IMR-90 (cell line): ENCODE data around the gene DPF3. TPM values are rescaled to one million over a fixed set of nuclear protein-coding genes. Genes with fewer than 3 reads are reported as not detected.

ENCODE experiments used
- ATAC-seq: fragments of 200-7000 bp; cut with Tn5 transposase; 2 replicates; pipeline ENCODE4 v1.9.1; 2020; ENCODE audit warnings: low read depth, mild to moderate bottlenecking, moderate library complexity
- BruUV-seq: library from RNA; stranded (reverse); fragments of 400-500 nt; replicated peaks from 2 replicates; lab custom pipeline; 2021; lab: Mats Ljungman, UMichigan
- CTCF ChIA-PET: fragments of 300-600 bp; formaldehyde crosslinking; extraction: SDS; loops from one replicate; lab custom pipeline; 2021; ENCODE audit warnings: antibody characterized with exemption; lab: Yijun Ruan, JAX
- POLR2A ChIA-PET: fragments of 300-600 bp; sonication (Branson Sonifier 250); formaldehyde crosslinking; loops from one replicate; lab custom pipeline; 2022; ENCODE audit warnings: antibody characterized with exemption; ENCODE audit not compliant: unreplicated experiment; lab: Charles Lee
- DNase-seq: peaks from one replicate; pipeline ENCODE4 v3.0.0; 2013
- H2AFZ ChIP-seq: replicated peaks from 2 replicates; pipeline ENCODE3; 2013; ENCODE audit warnings: low read length, mild to moderate bottlenecking; ENCODE audit not compliant: poor library complexity
- H2AK5ac ChIP-seq: 2 replicates; pipeline ENCODE4 v1.6.1; 2013; ENCODE audit warnings: low read depth, low read length, inconsistent platforms
- H2AK9ac ChIP-seq: replicated peaks from 2 replicates; pipeline ENCODE3; 2013; ENCODE audit warnings: mild to moderate bottlenecking, low read depth, low read length, moderate library complexity; ENCODE audit not compliant: poor library complexity
- H2BK120ac ChIP-seq: 2 replicates; pipeline ENCODE4 v1.6.1; 2013; ENCODE audit warnings: low read depth, low read length, inconsistent platforms
- H2BK15ac ChIP-seq: 3 replicates; pipeline ENCODE4 v1.6.1; 2013; ENCODE audit warnings: low read depth, low read length, inconsistent platforms
- H2BK20ac ChIP-seq: 2 replicates; pipeline ENCODE4 v1.6.1; 2013; ENCODE audit warnings: low read depth, mild to moderate bottlenecking, inconsistent platforms, low read length, moderate library complexity
- H2BK5ac ChIP-seq: 2 replicates; pipeline ENCODE4 v1.6.1; 2013; ENCODE audit warnings: mild to moderate bottlenecking, low read depth, low read length, inconsistent platforms; ENCODE audit not compliant: poor library complexity, severe bottlenecking
- H3K14ac ChIP-seq: replicated peaks from 2 replicates; pipeline ENCODE4 v1.6.1; 2013; ENCODE audit warnings: low read depth, low read length, inconsistent platforms
- H3K18ac ChIP-seq: 2 replicates; pipeline ENCODE4 v1.6.1; 2013; ENCODE audit warnings: low read depth, low read length, control low read depth
- H3K23ac ChIP-seq: 2 replicates; pipeline ENCODE4 v1.6.1; 2013; ENCODE audit warnings: low read depth, low read length, inconsistent platforms
- H3K27ac ChIP-seq: 2 replicates; pipeline ENCODE4 v1.5.1; 2013; ENCODE audit warnings: mild to moderate bottlenecking, control low read depth, low read length; ENCODE audit not compliant: insufficient read depth
- H3K27me3 ChIP-seq: 2 replicates; pipeline ENCODE4 v1.6.1; 2013; ENCODE audit warnings: low read length; ENCODE audit not compliant: control insufficient read depth, insufficient read depth
- H3K36me3 ChIP-seq: 2 replicates; pipeline ENCODE4 v1.6.1; 2013; ENCODE audit warnings: low read length, mixed read lengths; ENCODE audit not compliant: control insufficient read depth, insufficient read depth
- H3K4ac ChIP-seq: 2 replicates; pipeline ENCODE4 v1.6.1; 2013; ENCODE audit warnings: low read depth, low read length, inconsistent platforms
- H3K4me1 ChIP-seq: 2 replicates; pipeline ENCODE4 v1.6.1; 2013; ENCODE audit warnings: low read length, mixed read lengths; ENCODE audit not compliant: control insufficient read depth, insufficient read depth
- H3K4me2 ChIP-seq: 2 replicates; pipeline ENCODE4 v1.6.1; 2013; ENCODE audit warnings: low read depth, mild to moderate bottlenecking, control low read depth, low read length, moderate library complexity
- H3K4me3 ChIP-seq: 2 replicates; pipeline ENCODE4 v1.5.1; 2013; ENCODE audit warnings: low read depth, mild to moderate bottlenecking, control low read depth, low read length, moderate library complexity; ENCODE audit not compliant: insufficient read depth
- H3K56ac ChIP-seq: 2 replicates; pipeline ENCODE4 v1.6.1; 2013; ENCODE audit warnings: low read length, inconsistent platforms; ENCODE audit not compliant: insufficient read depth; ENCODE audit errors: extremely low read depth
- H3K79me1 ChIP-seq, 2 experiments: 2 replicates each; pipeline ENCODE4 v1.6.1; 2013; ENCODE audit warnings: low read length in 2 of 2, inconsistent platforms in 1 of 2, low read depth in 1 of 2
- H3K9ac ChIP-seq: 2 replicates; pipeline ENCODE4 v1.6.1; 2013; ENCODE audit warnings: low read depth, low read length, control low read depth
- H3K9me1 ChIP-seq: 2 replicates; pipeline ENCODE4 v1.6.1; 2013; ENCODE audit warnings: low read length, inconsistent platforms; ENCODE audit not compliant: insufficient read depth
- H3K9me3 ChIP-seq: 2 replicates; pipeline ENCODE4 v1.6.1; 2013; ENCODE audit warnings: low read length; ENCODE audit not compliant: control insufficient read depth, insufficient read depth
- H4K20me1 ChIP-seq: 2 replicates; pipeline ENCODE4 v1.6.1; 2013; ENCODE audit warnings: low read length, inconsistent platforms; ENCODE audit not compliant: insufficient read depth
- H4K5ac ChIP-seq: 2 replicates; pipeline ENCODE4 v1.6.1; 2013; ENCODE audit warnings: mild to moderate bottlenecking, low read depth, low read length, control low read depth
- H4K8ac ChIP-seq, 2 experiments: 2 replicates each; pipeline ENCODE4 v1.6.1; 2013; ENCODE audit warnings: low read depth in 2 of 2, low read length in 2 of 2, control low read depth in 1 of 2, inconsistent platforms in 1 of 2
- H4K91ac ChIP-seq: 2 replicates; pipeline ENCODE4 v1.6.1; 2013; ENCODE audit warnings: low read depth, low read length, inconsistent platforms; ENCODE audit not compliant: insufficient read depth
- CHD1 ChIP-seq: IDR thresholded peaks from 2 replicates; pipeline ENCODE4 v1.6.1; 2012; ENCODE audit warnings: low read depth, low read length, improper control_type of control experiment
- FOS ChIP-seq: fragments of 150-350 bp; IDR thresholded peaks from 2 replicates; pipeline ENCODE4 v1.6.1; 2016; ENCODE audit warnings: low read depth, low read length
- MAFK ChIP-seq: IDR thresholded peaks from 2 replicates; pipeline ENCODE4 v1.6.1; 2012; ENCODE audit warnings: low read depth, low read length, improper control_type of control experiment
- MAZ ChIP-seq: IDR thresholded peaks from 2 replicates; pipeline ENCODE4 v1.6.1; 2012; ENCODE audit warnings: low read depth, mild to moderate bottlenecking, low read length, improper control_type of control experiment, moderate library complexity, borderline replicate concordance
- WGBS, 2 experiments: methylation state at CpG; one replicate each; pipeline versions ENCODE4 v1.1.5 to v1.1.7; 2013; ENCODE audit warnings: missing lambda C conversion rate in 2 of 2; ENCODE audit not compliant: insufficient read length in 1 of 2; ENCODE audit errors: extremely low coverage in 2 of 2; 5-methylcytosine and 5-hydroxymethylcytosine counted together
- dilution Hi-C: fragments of 300-500 bp; cut with HindIII; formaldehyde crosslinking; loops from one replicate; pipeline ENCODE4 v1.14.3; 2018; ENCODE audit warnings: low sequenced_read_pairs; ENCODE audit not compliant: unreplicated experiment
- in situ Hi-C: fragments of 300-500 bp; cut with MboI; formaldehyde crosslinking; loops from 3 replicates; pipeline ENCODE4 v1.14.3; 2019; ENCODE audit warnings: low sequenced_read_pairs, inconsistent platforms, mixed read lengths
- intact Hi-C: fragments of 100-400 bp; cut with micrococcal nuclease; formaldehyde crosslinking; loops from 2 replicates; pipeline ENCODE4 v1.10.0; 2022
- polyA plus RNA-seq, 3 experiments: library from polyadenylated mRNA; depleted of rRNA; stranded (reverse); fragments of >200 nt; gene quantifications; 2 replicates each; pipeline ENCODE4 v1.2.3, GENCODE V29; 2012; ENCODE audit warnings: low replicate concordance in 1 of 3
- total RNA-seq: library from RNA; depleted of rRNA; stranded (reverse); fragments of >200 nt; gene quantifications from 2 replicates; pipeline ENCODE4 v1.2.3, GENCODE V29; 2012

DPF3 gene
- total and polyA plus RNA-seq, 2 of the 4 experiments (the other 2 are of a cell fraction): 30.5 to 32.8 TPM

- Histone ChIP-seq H3K56ac (no peak overlapping the region), H3K23ac (peak overlapping the region; percentile 51; the same call in 1 of the 2 replicates), H3K9me3 (no peaks in the 10 kb centered on the region), H3K9me1 (peaks cover 9% of the 10 kb centered on the region; the same call in 1 of the 2 replicates), H4K20me1 (no peaks in the 10 kb centered on the region), H3K27me3 (no peaks in the 10 kb centered on the region), H3K27ac (peak overlapping the region; percentile 17; the same call in 1 of the 2 replicates), H2AFZ (peak overlapping the region; percentile 13), H2BK20ac (peak overlapping the region; percentile 42), H3K9ac (no peak overlapping the region), H3K4me3 (no peak overlapping the region), H3K79me1 (peaks cover 0 to 4% of the 10 kb centered on the region in 2 experiments; a peak in 1 of 4 replicates), H2BK5ac (no peak overlapping the region), H3K36me3 (no peaks in the 10 kb centered on the region; the same call in 1 of the 2 replicates), H3K4me2 (no peak overlapping the region), H2BK120ac (peak overlapping the region; percentile 92; the same call in 1 of the 2 replicates), H3K4ac (peak overlapping the region; percentile 97), H2BK15ac (peak overlapping the region; percentile 15; the same call in 1 of the 3 replicates), H2AK5ac (0 out of 2 replicates have a peak overlapping the region, but pooled peaks have one; percentile 39), H4K5ac (no peak overlapping the region), H4K8ac (peak overlapping the region; percentile 86 to 89; a peak in 3 of 4 replicates), H4K91ac (peak overlapping the region; percentile 94), H3K4me1 (peaks cover 8% of the 10 kb centered on the region), H3K18ac (peak overlapping the region; percentile 20; the same call in 1 of the 2 replicates), H2AK9ac (peak overlapping the region; percentile 25), H3K14ac (peak overlapping the region; percentile 68; the same call in 1 of the 2 replicates)
- WGBS, 2 experiments: 80% methylated on average over 1 of the region's 4 CpGs; no CpG with 5 or more reads in 1 of the 2 experiments
- dilution Hi-C loops: no loop called here
- ChIA-PET POLR2A (no interaction called here), CTCF (interaction anchor here (0.6 kb wide), 1 partner anchor 54 kb away, joined by 3 read pairs; no protein-coding TSS in a partner anchor)
- TF ChIP-seq FOS: no peak
- no peak for TF ChIP-seq MAZ
- no peak for TF ChIP-seq CHD1
- no peak for TF ChIP-seq MAFK
- in situ Hi-C loops: no loop called here
- intact Hi-C loops: no loop called here
- BruUV-seq: no TSS peak
- ATAC-seq (no peak), DNase-seq (no peak)
Measured at GRCh38 chr14:72699443-72699842, 194.5 kb downstream of the DPF3 start.
